Thyroid gland (tissue), 4 donors: ENCODE data around the gene FAM171A2.

Experiments used
- POLR2A ChIP-seq, 2 donors: fragments of 450-650 bp; IDR thresholded peaks; one replicate each; pipeline ENCODE4 v1.6.1; 2017; ENCODE audit warnings: antibody characterized with exemption in 2 of 2, mild to moderate bottlenecking in 2 of 2, moderate library complexity in 1 of 2
- TF ChIP-seq, protein P1 (sequence below), 6 experiments: fragments of 200-600 bp in 3 of 6; fragments of 450-650 bp in 3 of 6; sonication (generic) in 3 of 6; IDR thresholded peaks; one replicate each; pipeline ENCODE4 v1.5.1; 2016 to 2019; ENCODE audit warnings: antibody characterized with exemption in 6 of 6, mild to moderate bottlenecking in 2 of 6, inconsistent platforms in 1 of 6, moderate library complexity in 1 of 6

DNA sequence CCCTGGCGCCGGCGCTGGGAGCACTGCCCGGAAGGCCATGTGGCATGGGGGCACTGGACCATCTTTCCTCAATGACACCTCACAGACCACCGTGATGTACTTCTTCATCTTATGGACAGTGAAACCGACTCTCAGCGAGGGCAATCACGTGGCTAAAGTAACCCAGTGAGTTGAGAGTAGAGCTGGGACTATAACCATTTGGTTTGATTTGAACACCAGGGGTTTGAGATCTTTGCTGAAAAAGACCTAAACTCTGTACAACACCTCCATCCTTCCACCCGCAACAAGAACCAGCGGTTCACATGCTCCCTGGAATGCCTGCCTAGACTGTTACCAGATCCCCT, 22.5 kb upstream of the FAM171A2 start:
- TF ChIP-seq, protein P1, sequence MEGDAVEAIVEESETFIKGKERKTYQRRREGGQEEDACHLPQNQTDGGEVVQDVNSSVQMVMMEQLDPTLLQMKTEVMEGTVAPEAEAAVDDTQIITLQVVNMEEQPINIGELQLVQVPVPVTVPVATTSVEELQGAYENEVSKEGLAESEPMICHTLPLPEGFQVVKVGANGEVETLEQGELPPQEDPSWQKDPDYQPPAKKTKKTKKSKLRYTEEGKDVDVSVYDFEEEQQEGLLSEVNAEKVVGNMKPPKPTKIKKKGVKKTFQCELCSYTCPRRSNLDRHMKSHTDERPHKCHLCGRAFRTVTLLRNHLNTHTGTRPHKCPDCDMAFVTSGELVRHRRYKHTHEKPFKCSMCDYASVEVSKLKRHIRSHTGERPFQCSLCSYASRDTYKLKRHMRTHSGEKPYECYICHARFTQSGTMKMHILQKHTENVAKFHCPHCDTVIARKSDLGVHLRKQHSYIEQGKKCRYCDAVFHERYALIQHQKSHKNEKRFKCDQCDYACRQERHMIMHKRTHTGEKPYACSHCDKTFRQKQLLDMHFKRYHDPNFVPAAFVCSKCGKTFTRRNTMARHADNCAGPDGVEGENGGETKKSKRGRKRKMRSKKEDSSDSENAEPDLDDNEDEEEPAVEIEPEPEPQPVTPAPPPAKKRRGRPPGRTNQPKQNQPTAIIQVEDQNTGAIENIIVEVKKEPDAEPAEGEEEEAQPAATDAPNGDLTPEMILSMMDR (IDR thresholded peaks at IDR 0.05), result no peak
- TF ChIP-seq POLR2A (IDR thresholded peaks at IDR 0.05), result no peak
